T-helper 2 cell (primary cell): ENCODE measurements around the gene OR10T2.
"Not testable (repeated sequence)": the region's sequence is repeated elsewhere in the genome, so short reads cannot be mapped to it uniquely, and the experiment has no call there.

Experiments
- DNase-seq, 5 experiments: peaks; one replicate each; pipeline versions ENCODE4 v3.0.0 to v3.0.0-alpha.2; 2012 to 2022

Gene OR10T2

GRCh38 chr1:158355773-158356285 lies 43.4 kb downstream of the OR10T2 start:
- DNase-seq: no peak

GRCh38 chr1:158354255-158354654 lies 45.0 kb downstream of the OR10T2 start:
- no peak for DNase-seq

DNA sequence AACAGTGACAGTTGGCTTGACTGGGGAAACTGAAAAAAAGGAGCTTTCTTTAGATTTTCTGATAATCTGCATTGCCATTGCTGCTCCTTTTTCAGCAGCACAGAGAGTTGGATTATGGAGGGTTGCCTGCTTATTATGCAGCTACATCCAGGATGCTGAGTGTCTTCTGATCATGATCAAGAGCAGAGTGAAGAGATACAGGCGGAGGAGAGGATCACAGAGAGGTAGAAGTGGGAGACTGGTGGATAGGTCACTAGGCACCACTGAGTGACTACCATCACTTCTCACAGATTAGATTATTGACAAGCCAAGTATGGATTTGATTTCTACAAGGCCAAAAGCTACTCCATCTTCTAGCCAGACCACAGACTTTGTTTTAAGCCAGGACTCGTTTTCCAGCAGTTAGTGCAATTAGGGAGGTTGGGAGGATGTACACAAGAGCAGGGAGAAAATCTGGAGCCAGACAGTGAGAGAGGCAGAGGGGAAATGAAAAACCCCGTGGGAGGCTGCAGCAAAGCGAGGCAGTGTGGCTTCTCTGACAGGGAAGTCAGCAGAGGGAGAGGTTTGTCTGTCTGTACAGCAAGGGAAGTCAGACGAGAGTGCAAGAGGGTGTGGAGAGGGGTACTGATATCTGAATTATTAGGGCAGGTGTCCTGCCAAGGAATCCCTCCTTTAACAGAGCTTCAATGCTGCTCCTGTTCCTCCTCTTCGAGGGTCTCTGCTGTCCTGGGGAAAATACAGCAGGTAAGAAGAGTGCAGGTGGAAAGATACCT lies 45.8 kb downstream of the OR10T2 start, which contains the start of gene CD1E:
CD1E (plus strand) TSS at position 592 of the 773 bp plus-strand sequence; CDS start at position 687, 95 bp downstream.
- no peak for DNase-seq

GRCh38 chr1:158348946-158349345 lies 50.3 kb downstream of the OR10T2 start:
- DNase-seq: not testable (repeated sequence)
